Activated CD4-positive, CD25-positive, alpha-beta regulatory T cell treated with anti-CD3 and anti-CD28 coated beads, Interleukin-2, amount 50 U/mL, for 16 hours (primary cell): ENCODE data around the gene MAN1C1.

Experiments used
- DNase-seq: peaks from one replicate; pipeline ENCODE4 v3.0.0-alpha.2; 2020; ENCODE audit warnings: low read depth, low spot score

The MAN1C1 gene

GRCh38 chr1:25760122-25760719, 143.6 kb downstream of the MAN1C1 start:
- no peak for DNase-seq

- no peak for DNase-seq
These were observed 144.3 kb downstream of the MAN1C1 start for GRCh38 chr1:25760871-25761270.

- DNase-seq = no peak
These were observed 146.9 kb downstream of the MAN1C1 start for GRCh38 chr1:25763493-25763892.

DNA sequence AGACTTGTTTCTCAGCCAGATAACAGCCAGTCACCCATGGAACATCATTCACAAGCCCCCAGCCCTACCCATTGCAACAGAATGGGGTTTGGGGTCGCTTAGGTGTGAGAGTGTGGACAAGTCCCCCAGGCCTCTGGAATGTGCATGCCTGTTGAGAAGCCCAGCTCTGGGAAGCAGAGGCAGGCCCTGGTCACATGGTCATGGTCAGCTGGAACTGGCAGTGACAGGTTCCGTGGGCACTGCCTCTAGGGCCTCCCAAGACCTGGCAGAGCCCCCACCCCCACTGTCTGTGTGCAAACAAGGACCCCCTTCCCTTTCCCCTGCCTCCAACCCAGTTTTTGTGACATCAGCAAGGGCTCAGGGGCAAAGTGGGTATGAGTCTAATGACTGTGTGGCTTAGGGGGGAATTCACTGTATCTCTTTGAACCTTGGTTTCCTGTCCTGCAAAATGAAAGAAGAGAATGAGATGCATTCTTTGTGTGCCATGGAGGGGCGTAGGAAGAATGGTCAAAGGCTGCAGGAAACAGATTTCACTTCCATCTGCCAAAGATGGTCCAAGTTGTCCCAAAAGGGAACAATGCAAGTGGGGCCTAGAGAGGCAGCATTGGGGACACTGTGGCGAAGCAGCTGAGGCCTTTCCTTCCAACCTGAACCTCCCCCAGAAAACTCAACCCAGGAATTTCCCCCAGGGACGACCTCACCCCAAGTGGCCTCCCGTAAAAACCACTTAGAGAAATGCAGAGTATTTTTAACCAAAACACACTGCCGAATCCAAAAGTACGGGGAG, 148.7 kb downstream of the MAN1C1 start:
- DNase-seq = no peak

DNA sequence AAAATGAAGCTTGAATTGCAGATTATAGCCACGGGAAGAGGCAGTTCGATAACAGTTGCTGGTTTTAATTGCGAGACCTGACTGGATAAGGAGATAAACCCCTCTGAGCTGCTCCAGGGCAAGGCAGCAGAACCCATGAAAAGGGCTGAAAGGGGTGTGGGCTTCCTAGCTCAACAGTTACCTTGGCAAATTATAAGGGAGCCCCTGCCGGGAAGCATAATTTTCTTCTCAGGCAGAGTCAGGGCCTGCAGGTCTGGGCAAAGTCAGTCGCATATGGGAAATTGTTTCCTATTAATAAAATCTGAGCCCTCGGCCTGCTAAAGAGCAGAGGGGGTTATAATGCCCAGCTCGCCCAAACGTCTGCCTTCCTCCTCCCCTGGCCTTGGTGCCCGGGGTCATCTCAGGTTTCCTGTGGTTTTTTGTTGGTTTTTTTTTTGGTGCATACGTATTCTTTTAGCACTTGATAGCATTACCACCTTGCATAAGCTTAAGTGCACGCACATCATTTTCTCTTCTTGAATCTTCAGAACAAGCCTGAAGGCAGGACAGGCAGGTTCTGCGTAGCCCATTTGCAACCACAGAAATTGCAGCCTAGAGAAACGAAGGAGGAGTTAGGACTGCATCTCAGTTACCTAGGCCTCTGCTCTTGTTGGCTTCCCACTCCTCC, 149.5 kb downstream of the MAN1C1 start:
- no peak for DNase-seq

- DNase-seq = no peak
These were observed 150.3 kb downstream of the MAN1C1 start for GRCh38 chr1:25766721-25767436.

GRCh38 chr1:25767437-25767770, 150.8 kb downstream of the MAN1C1 start:
- no peak for DNase-seq

- no peak for DNase-seq
These were observed 152.4 kb downstream of the MAN1C1 start for GRCh38 chr1:25768999-25769398.

GRCh38 chr1:25769625-25770383, 153.2 kb downstream of the MAN1C1 start:
- DNase-seq = no peak

DNA sequence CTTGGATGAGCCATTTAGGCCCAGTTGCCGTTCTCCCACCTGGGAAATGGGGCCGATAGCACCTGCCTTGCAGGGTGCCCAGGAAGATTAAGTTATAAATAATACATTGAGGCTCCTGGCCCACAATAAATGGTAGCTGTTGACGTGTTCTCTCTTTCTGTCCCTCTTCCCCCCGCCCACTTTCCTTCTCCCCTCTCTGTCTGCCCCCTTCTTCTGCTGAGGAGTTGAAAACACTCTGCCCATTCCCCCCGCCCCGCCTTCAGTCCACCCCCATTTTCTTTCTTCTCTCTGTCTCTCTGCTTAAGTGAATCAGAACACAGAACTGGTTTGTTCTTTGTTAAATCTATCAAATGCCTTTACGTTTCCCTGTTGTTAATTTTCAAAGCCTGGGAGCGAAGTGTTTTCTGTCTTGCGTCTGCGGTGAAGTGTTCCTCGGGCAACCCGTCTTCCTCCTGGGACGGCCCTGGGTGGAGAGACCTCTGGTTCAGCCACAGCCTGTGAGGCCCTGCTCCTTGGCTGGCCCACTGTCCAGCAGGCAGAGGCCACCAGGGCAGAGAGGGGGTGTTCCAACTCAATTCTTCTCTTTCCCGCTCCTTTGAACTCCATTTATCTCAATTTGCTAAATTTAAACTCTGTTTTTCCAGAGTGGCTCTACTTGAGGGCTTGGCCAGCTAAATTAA, 154.1 kb downstream of the MAN1C1 start:
- DNase-seq = no peak

DNA sequence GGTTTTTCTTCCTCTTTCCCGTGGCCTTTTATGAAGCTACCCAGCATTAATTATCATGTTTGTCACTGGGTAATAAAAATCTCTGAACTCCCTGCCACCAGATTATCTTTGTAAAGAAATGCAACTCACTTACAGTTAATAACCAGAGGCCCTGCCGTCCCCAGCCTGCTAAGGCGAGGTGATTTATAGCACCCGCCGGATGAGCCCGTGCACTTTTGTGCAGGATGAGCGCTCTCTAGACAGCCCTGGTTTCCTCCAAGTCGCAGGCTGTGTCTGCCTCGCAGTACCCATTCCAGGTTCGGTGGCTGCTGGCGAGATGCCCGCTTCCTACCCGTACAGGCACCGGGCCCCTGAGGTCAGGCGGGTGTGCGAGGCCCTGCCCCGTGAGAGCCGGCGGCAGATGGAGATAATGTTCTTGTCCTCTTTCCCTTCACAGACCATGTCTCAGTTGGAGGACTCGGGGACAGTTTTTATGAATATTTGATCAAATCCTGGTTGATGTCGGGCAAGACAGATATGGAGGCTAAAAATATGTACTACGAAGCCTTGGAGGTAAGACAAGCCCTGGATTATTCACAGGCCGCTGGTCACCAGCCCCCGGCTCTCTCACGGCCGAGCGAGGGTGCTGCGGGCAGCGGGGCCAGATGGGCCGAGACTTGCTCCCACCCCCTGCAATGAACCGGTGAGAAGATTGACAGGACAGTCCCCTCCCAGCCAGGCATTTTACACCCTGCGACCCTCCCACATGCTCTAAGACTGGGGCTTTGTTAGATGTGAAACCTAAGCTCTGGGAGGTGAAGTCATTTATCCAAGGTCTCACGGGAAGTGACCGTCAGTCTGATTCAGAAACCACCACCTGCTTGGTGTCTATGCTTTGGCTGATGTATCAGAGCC, 154.9 kb downstream of the MAN1C1 start:
- DNase-seq = no peak

DNA sequence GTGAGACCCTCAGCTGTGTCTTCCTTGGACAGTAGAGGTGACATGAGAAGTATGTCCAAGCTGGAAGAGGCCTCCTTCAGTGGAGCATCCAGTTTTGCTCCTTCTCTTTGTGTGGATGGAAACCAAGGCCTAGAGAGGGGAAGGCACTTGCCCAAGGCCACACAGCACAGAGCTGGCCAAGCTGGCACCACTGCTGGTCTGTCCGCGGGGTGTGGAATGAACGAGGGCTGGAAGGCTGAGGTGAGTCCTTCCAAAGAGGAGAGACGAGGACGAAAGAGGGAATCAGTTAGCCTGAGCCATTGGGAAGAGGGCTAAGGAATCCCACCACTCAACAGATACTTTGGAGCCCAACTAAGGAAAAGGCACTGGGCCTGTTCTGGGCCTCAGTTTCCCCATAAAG, 155.6 kb downstream of the MAN1C1 start:
- no peak for DNase-seq

GRCh38 chr1:25772692-25773245, 156.2 kb downstream of the MAN1C1 start:
- DNase-seq = no peak

GRCh38 chr1:25773441-25774125, 157.0 kb downstream of the MAN1C1 start:
- no peak for DNase-seq

DNA sequence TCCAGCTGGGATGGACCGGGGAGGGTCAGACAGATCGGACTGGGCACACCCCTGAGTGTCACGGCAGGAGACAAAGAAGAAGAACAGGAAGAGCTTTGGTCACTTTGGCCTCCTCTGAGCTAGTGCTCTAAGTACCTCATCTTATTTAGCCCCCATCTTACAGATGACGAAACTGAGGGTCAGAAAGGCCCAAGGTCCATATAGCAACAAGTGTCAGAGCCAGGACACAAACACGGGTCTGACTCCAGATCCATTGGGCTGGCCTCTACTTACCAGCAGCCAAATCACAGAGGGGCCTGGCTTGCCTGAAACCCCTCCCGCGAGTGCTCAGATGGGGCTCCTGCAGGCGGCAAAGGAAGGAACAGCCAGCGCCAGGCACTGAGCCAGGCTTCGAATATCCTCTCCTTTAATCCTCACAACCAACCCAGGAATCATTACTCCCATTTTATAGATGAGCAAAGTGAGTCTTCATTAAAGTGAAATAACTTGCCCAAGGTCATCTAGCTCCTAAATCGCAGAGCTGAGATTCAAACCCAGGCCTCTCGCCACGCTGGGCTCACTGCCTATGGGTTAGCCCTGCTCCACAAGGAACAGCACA, 157.7 kb downstream of the MAN1C1 start:
- no peak for DNase-seq

DNA sequence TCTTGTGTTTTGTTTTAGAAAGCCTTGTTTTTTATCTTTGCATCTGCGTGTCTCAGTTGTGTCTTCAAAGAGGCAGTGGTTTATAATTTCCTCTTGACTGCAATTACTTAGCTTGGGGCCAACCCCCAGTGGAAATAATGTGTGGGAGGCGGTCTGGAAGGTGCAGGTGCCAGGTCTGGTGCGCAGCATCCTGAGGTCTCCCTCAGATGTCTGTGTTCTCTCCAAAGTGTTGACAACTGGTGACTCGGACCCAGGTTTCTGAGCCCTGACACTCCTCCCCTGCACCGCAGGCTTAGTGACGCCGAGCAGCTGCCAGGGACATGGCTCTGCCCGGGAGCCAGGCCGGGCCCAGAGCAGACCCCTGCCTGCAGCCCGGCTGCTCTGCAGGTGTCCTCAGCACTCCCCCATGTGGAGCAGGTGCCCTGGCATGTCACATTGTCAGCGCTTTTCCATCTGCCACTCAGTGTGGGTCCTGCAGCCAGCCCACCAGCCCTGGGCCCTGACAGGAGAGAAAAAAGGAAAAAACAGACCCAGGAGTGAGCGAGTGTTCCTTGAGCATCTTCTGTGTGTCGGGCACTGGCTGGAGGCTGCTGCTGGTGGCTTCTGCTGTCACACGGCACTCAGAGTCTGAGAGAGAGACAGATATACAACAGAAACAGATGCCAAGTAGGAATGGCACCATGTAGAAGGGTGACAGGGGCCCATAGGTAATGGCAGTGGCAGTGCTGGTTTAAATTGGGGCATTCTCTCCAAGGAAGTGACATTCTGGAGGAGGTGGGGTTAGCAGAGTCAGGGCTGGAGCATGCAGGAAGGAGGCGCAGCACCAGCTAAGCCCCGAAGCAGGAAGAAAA, 158.6 kb downstream of the MAN1C1 start:
- DNase-seq = peak; percentile 64

DNA sequence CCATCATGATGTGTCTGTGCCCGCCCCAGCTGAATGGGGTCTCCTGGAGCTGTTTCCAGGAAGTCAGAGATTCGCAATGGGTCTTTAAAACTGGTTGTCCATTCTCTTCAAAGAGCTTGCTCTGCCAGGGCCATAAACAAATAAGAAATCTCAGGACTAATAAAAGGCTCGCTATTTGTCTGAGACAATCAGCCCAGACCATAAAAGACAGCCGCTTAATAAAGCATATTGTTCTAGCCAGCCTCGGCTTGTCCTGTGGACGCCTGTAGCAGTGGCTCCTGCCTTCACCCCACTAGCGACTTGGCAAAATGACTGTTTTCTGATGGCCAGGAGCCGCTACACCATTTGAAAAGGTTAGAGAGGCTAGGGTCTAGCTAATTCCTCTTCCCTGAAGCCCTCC, 162.8 kb downstream of the MAN1C1 start:
- no peak for DNase-seq

DNA sequence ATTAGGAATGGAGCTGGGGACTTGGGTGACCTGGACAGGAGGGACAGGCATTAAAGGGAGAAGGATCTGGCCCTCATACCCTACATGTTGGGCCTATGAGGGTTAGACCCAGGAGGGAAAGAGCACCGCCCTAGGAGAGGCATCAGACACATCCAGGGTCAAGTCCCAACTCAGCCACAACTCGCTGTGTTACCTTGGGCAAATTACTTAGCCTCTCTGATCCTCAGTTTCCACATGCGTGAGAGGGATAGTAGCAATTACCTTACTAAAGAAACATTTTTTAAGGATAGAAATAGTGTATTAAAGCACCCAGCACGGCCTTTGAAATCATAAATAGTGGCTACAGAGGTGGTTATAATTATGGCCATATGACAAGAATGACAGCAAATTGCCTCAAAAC, 163.3 kb downstream of the MAN1C1 start:
- DNase-seq = no peak
